GM18499 (cell line): ENCODE results near the gene SH3TC1.

Source experiments
- ATAC-seq: cut with Tn5 transposase; IDR thresholded peaks from one replicate; pipeline ENCODE4 v1.9.1; 2021; ENCODE audit warnings: moderate number of reproducible peaks; ENCODE audit not compliant: insufficient read depth, unreplicated experiment

Gene SH3TC1

GRCh38 chr4:8211737-8212581 lies 12.9 kb downstream of the SH3TC1 start:
- no peak for ATAC-seq

- ATAC-seq = no peak
These were observed 13.5 kb downstream of the SH3TC1 start for GRCh38 chr4:8212622-8213021.

DNA sequence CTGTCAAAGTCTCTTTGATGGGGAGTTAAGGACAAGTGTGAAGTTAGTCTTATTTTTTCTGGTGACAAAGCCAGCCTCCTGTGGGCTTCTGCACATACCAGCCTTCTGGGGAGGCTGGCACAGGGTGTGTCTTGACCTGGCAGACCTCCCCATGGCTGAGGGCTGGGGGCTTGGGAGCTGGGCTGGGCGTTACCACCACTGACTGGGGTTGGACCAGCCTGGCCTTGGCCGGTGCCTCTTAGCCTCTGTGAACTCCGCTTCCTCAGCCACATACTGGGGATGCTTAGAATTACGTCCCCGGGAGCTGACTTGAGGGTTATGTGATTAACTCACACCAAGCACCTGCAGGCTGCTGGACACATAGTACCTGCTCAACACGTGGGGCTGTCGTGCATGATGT lies 14.0 kb downstream of the SH3TC1 start:
- ATAC-seq = no peak

- ATAC-seq = no peak
These were observed 15.0 kb downstream of the SH3TC1 start for GRCh38 chr4:8214136-8214535.

DNA sequence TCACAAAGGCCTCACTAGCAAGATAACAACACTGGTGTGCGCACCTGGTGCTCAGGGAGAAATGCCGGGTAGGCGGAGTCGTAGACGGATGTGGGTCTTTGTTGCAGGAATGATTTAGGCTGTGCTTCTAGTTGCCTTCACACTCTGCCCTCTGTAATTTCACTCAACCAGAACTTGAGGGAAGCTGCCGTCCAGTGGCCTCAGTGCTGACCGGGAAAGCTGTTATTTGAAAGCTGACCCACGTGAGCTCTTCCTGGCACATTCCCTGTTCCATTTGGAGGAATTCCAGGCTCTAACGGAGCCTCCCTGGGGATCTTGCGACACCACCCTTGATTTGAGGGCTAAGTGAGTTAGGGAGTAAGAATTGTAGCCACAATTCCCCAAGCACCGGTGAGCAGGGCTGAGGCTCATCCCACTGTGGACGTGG lies 15.9 kb downstream of the SH3TC1 start:
- ATAC-seq = no peak

DNA sequence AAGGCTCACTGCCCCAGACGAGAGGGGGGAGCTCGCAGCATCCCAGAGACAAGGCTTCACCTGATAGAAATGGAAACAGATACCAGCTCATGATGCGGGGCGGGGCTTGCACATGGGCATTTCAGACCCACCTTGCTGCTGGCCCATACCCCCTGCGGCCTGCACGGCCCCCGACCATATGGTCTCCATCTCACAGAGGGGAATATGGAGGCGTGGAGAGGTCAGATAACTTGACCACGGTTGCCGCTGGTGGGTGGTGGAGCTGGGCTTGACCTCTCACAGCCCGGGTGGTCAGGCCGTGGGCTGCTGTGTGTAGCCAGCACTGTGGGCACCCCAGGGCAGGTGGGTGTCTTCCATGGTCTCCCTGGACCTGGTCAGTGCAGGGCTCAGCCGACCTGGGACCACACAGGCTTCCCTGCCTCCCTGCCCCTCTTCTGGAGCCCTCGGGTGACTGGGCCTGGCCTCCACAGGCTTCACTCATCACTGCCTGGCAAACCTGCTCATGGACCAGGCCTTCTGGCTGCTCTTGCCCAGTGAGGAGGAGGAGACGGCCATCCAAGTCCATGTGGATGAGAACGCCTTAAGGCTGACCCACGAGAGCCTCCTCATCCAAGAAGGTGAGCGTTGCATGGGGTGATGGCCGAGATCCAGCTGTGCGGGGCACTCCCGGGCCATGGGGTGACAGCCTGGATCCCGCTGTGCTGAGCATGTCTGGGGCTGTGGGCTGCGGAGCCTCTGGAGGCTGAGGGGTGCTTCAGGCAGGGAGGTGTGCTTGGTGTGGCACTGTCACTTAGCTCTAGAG lies 16.8 kb downstream of the SH3TC1 start:
- no peak for ATAC-seq

GRCh38 chr4:8216443-8217245 lies 17.6 kb downstream of the SH3TC1 start:
- no peak for ATAC-seq

GRCh38 chr4:8217246-8217511 lies 18.1 kb downstream of the SH3TC1 start:
- no peak for ATAC-seq

DNA sequence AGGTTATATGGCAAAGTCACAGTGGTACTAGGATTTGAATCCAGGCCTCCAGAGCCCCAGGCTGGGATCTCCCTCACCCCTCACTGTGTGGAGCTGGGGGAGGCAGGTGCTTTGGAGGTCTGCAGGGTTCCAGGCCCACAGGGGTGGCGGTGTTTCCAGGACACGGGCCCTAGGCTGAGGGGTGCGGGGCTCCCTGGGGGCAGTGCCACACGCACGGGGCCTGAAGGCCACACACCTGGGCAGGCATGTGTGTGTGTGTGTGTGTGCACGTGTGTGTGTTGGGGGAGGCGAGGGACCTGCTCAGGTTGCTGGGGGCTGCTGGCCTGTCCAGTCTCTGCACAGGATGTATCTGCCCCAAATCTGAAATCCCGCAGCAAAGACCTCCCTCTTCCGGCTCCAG lies 18.8 kb downstream of the SH3TC1 start:
- no peak for ATAC-seq

DNA sequence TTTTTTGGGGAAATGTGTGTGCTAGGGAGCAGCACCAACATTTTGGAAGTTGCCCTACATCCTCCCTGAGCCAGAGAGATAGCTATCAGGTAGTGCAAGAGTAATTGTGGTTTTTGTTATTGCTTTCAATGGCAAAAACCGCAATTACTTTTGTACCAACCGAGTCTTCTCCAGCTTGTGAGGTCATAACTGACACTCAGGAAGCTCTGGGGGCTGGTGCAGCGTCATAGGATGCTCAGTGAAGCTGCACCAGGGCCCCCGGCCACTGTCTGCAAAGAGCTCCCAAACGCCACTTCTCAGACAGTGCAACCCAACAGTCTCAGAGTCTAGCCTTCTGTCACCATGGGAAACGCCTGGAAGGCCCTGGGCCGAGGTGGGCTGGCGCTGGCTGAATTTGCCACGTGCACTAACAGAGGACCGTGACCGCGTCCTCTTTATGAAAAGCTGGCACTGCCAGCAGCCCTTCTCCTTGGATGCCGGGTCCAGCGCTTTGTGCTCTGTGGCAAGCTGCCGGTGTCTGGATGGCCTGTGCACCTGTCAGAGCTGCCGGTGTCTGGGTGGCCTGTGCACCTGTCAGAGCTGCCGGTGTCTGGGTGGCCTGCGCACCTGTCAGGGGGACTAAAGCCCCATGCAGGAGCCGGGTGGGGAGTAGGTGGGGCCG lies 19.4 kb downstream of the SH3TC1 start:
- ATAC-seq = no peak

- no peak for ATAC-seq
These were observed 20.1 kb downstream of the SH3TC1 start for GRCh38 chr4:8219236-8219635.

DNA sequence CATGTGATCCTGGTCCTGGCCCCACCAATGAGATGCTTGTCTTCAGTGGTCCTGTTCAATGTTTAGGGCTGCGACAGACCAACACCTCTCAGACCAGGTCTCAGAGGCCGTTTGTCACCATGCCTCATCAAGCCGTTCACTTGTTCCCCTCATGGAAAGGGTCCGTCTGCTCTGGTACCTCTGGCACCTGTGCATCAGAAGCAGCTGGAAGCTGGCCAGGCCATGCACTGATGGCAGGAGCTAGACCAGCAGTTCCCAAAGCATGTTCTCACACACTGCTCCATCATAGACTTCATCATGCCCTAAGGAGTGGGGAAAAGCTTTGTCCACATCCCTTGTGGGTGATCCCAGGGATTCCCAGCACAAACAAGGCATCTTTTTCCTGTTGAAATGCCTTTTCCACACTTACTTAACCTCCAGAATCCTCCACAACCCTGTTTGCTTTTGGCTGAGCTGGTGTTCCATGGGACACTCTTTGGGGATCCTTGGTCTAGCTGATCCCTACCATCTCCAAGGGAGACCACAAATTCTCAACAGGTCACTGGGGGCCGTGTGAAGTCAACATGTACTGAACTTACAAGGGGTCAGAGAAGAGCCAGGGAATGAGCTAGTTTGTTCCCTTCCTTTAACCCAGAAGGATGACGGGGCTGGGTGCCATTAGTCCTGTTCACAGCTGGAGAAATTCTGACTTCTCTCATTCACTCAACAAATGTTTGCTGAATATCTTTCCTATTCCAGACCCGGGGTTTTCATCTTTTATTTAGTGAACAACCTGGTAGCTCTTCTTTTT lies 21.8 kb downstream of the SH3TC1 start:
- no peak for ATAC-seq

- peak; percentile 77 for ATAC-seq
These were observed 22.4 kb downstream of the SH3TC1 start for GRCh38 chr4:8221476-8221875.

DNA sequence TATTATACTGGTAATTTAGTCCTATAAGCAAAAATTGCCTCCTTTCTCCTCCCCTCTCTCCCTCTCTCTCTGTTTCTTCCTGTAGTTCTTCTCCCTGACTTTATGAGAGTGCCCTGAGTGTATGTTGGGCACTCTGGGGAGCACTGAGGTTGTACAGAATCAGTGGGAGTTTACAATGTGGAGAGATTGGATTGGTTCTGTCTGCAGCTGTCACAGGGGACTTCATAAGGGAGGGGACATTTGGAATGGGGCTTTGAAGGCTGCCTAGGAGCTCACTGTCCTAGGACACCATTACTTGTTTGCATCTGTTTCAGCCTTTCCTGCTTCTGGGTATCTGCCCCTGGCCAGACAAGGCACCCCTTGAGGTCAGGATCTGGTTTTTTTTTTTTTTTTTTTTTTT lies 22.9 kb downstream of the SH3TC1 start:
- no peak for ATAC-seq

DNA sequence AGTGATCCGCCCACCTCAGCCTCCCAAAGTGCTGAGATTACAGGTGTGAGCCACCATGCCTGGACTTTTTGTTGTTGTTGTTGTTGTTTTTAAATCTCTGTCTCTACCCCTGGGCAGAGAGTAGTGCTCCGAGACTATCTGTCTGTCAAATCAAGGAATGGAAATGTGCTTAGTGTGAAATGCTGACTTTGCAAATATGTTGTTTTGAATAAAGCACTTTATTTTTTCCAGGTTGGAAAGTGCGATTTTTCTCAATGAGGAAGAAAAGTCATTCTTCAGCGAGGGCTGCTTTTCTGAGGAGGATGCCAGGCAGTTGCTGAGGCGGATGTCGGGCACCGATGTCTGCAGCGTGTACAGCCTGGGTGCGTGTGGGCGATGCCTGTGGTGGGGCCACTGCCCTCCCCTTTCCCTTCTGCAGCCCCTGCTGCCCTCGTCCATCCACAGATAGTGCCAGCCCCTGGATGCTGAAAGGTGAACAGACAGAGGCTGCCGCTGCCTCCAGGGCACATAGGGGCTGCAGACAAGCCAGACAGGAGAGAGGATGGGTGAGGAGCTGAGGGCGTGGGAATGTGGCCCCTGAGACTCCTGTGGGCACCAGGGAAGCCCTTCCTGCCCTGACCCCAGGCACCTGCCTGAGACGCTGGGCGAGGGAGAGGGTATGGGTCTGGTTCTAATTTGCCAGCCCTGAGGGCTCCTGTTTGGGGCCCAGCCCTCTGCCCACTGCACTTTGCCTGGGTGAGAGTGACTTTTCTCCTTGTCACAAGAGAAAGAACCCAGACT lies 23.7 kb downstream of the SH3TC1 start:
- ATAC-seq = no peak

DNA sequence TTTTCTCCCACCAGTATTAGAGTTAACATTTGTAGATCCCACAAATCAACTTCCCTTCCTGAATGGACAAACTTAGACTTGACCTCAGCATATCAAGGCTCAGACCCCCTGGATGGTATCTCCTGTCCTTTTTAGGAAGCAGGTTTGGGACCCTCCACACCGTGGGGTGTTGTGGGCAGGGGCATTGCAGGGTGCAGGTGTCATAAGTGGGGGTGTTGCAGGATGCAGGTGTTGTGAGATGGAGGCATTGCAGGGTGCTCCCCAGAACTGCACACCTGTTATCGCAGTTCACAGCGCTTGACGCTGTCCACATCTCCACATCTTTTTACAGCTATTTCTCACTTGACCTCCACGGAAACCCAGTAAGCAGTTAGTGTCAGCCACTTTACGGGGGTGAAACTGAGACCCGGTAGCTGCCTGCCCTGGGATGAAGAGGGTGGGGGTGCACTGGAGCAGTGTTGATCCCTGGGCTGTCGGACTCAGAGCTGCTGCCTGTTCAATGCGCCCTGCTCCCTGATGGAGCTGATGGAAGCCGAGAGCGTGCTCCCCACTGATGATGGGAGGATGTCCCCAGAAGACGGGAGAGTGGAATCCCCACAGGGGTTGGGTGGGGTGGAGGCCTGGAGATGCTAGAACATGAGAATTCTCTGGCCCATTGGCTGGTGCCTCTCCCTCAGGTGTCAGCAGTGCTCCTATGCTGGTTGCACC lies 25.3 kb downstream of the SH3TC1 start:
- ATAC-seq = no peak

GRCh38 chr4:8224975-8225625 lies 26.0 kb downstream of the SH3TC1 start:
- ATAC-seq = no peak
